GM21526 (cell line): ENCODE data around the gene ACO2.
A peak's percentile ranks its signal among the peaks of the same experiment; 100 is the strongest.
"Not testable (repeated sequence)": the region's sequence is repeated elsewhere in the genome, so short reads cannot be mapped to it uniquely, and the experiment has no call there.

ENCODE experiments used
- ATAC-seq: cut with Tn5 transposase; IDR thresholded peaks from one replicate; pipeline ENCODE4 v1.9.1; 2021; ENCODE audit warnings: moderate library complexity; ENCODE audit not compliant: unreplicated experiment, low FRiP score

The ACO2 gene

GRCh38 chr22:41535244-41535643, 66.3 kb downstream of the ACO2 start:
- ATAC-seq: no peak

- no peak for ATAC-seq
Measured at GRCh38 chr22:41537203-41537602, 68.3 kb downstream of the ACO2 start.

- ATAC-seq: no peak
Measured at GRCh38 chr22:41538583-41538982, 69.7 kb downstream of the ACO2 start.

GRCh38 chr22:41539146-41540005, 70.5 kb downstream of the ACO2 start:
- no peak for ATAC-seq

DNA sequence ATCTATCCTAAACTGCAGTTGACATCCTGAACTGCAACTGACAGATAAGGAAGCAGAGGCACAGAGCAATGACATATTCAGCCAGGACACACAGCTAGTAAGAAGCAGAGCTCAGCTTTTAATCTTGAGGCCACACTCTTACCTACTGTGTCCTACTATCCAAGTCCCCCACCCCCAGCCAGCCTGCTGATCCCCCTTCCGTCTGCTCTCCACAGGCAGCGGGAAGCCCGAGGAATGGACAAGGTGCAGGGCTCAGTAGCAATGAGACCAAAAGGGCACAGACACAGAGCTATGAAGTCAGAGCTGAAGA, 71.0 kb downstream of the ACO2 start:
- no peak for ATAC-seq

GRCh38 chr22:41540365-41540764, 71.4 kb downstream of the ACO2 start:
- ATAC-seq: no peak

DNA sequence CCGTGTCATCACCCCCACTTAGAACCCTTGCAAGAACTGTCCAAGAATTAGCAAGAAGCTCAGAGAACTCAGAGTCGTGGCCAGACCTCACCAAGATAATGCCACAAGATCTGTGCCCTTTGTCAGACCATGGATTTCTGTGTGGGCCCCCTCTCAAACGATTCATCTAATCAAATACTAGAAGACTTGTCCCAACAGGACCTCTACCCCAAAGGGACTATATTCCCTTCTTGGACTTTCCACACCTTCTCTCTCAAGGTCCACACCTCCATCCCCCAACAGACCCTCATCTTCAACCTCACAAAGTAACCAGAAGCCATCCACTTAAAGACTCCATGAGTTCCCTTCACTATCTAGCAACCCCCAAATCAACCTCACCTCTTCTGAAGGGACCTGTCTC, 72.6 kb downstream of the ACO2 start:
- ATAC-seq: no peak

- ATAC-seq: no peak
Measured at GRCh38 chr22:41542224-41542623, 73.3 kb downstream of the ACO2 start.

- ATAC-seq: peak; percentile 74
Measured at GRCh38 chr22:41543854-41544670, 75.1 kb downstream of the ACO2 start, which contains the start of gene POLR3H. TSS of gene POLR3H (minus strand) at chr22:41544470. CDS start at chr22:41544101, 369 bp downstream.

DNA sequence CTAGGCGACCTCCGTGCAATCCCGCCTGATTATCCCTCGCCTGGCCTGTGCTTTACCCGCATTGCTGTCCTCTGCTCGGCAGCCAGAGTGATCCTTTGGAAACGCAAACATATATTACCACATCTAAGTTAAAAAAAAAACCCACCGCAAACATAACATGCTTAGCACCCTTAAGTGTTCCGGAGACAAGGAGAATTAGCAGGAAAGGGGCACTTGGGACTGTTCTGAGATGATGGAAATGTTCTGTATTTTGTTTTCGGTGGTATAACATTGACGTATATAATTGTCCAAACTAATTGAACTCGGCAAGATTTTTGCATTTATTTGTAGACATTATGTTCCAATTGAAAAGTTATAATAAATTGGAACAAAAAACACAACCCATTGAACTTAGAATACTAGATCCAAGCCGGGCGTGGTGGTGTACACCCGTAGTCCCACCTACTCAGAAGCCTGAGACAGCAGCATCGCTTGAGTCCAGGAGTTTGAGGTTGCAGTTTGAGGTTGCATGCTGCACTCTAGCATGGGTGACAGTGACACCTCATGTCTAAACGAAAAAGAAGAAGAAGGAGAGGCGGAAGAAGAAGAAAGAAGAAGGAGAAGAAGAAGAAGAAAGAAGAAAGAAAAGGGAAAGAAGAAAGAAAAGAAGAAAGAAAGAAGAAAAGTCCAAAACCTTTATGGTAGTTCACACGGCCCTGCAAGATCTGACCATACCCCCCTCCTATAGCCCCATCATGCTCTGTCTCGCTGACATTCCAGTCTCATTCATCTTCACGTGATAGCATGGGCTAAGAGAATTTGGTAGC, 76.0 kb downstream of the ACO2 start:
- no peak for ATAC-seq

DNA sequence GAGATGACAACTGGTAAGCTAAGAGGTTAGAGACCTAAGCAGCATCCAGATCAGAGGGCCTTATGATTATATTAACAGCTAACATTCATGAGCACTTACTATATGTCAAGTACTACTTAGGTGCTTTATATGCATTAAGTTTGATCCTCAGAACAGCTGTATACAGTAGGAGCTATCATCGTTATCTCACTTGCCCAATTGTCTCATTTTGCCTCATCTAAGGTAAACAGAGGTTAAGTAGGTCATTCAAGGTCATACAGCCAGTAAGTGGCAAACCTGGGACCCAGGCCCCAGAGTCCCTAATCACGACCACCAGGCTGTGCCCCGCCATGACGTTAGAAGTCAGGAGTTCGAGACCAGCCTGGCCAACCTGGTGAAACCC, 79.9 kb downstream of the ACO2 start:
- no peak for ATAC-seq

GRCh38 chr22:41550952-41551491, 82.1 kb downstream of the ACO2 start:
- no peak for ATAC-seq

DNA sequence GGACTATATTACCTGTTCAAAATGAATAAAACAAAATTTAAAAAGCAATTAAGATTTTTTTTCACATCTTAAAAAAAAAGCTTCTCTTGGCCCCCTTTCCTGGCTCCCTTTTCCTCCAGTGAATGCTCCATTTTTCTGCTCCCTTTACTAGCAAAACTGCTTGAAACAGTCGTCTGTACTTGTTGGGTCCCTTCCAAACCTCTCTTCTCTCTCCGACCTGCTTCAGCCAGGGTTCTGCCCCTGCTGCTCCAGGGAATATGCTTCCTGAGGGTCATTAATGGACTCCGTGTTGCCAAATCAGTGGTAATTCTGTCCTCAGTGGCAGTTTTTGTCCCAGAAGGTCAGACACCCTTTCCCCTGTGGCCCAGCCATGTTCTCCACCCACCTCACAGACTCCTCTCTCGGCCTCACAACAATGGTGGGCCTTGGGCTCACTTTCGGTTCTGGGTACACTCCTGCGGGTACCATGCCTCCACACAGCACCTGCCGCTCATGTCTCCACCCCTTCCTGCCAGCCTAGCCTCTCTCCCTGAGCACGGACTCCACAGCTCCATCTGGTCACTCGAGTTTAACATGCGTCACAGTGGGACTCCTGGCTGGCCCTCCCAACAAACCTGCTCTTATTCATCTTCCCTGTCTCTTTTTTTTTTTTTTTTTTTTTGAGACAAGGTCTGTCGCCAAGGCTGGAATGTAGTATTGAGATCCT, 83.1 kb downstream of the ACO2 start:
- ATAC-seq: no peak

DNA sequence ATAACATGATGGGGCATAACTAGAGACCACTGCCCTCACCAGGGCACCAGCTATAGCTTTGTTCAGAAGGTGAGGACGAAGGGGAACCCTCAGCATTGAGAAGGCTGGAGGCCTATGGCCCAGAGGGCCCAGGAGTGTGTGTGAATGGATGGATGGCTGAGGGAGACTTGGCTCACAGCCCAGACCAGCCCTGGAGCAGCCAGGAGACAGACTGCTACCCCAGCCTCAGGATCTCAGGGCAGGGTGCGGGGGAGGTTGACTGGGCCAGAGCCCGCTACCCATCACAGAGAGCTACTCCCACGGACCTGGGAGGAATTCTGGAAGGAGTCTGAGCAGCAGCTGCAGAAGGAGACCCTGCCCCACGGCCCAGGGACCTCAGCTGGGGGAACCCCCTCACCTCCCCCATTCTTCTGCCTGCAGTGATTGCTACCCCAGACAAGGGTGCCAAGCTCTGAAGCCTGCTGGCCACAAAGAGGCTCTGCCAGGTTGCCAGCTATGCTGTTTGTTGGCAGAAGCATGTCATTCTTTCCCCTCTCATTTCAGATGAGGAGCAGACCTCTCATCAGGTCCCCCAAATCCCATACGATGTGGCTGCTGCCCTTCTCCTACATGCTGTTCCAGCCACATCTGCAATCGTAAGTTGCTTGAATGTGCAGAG, 86.5 kb downstream of the ACO2 start:
- no peak for ATAC-seq

- ATAC-seq: no peak
Measured at GRCh38 chr22:41556561-41556960, 87.6 kb downstream of the ACO2 start.

- no peak for ATAC-seq
Measured at GRCh38 chr22:41557401-41558240, 88.7 kb downstream of the ACO2 start.

- ATAC-seq: not testable (repeated sequence)
Measured at GRCh38 chr22:41558241-41558630, 89.3 kb downstream of the ACO2 start.

GRCh38 chr22:41560095-41560471, 91.2 kb downstream of the ACO2 start:
- no peak for ATAC-seq

- no peak for ATAC-seq
Measured at GRCh38 chr22:41561335-41561734, 92.4 kb downstream of the ACO2 start.
